Measurements from ENCODE around the gene SPARC. TPM values are rescaled to one million over a fixed set of nuclear protein-coding genes. Genes with fewer than 3 reads are reported as not detected.

Gene SPARC
- total RNA-seq, 4 donors from 2014 or later: 47.6 to 177 (median 68.6) TPM

DNA sequence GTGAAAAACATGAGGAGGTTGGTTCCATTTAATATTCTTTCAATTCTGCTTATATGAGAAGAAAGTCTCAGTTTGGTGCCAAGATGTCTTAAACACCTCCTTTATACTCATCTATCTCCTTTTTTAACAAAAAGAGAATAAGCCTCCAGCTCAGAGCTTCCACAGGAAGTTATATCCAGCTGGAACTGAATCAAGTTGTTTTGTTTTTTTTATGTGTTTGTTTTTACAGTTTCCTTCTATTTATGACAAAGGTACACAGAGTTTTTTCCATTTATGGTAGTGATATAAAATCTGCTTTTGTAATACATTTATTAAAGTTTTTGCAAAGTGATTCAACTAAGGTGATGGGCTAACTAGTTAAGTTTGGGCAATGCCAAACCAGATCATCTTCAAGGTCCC, 10.4 kb downstream of the SPARC start:
- Histone ChIP-seq H3K36me3 (no peaks in the 10 kb centered on the region), H3K4me3 (no peak overlapping the region), H3K4me1 (peaks cover 0 to 38% (median 1%) of the 10 kb centered on the region in 4 donors), H3K9me3 (no peaks in the 10 kb centered on the region), H3K27ac (peak overlapping the region; percentile 27 to 78 (median 54)), H3K27me3 (no peaks in the 10 kb centered on the region)
- no peak for TF ChIP-seq CTCF (IDR thresholded peaks at IDR 0.05)
- no peak for TF ChIP-seq POLR2A (IDR thresholded peaks at IDR 0.05)
- DNase-seq: no peak

GRCh38 chr5:151675611-151676313, 11.0 kb downstream of the SPARC start:
- DNase-seq: no peak
- Histone ChIP-seq H3K9me3 (no peaks in the 10 kb centered on the region), H3K27me3 (no peaks in the 10 kb centered on the region), H3K4me3 (no peak overlapping the region), H3K27ac (peak overlapping the region; percentile 27 to 78 (median 54)), H3K4me1 (peaks cover 0 to 43% (median 1%) of the 10 kb centered on the region in 4 donors), H3K36me3 (no peaks in the 10 kb centered on the region)
- TF ChIP-seq CTCF (IDR thresholded peaks at IDR 0.05) (no peak), POLR2A (IDR thresholded peaks at IDR 0.05) (no peak)

DNA sequence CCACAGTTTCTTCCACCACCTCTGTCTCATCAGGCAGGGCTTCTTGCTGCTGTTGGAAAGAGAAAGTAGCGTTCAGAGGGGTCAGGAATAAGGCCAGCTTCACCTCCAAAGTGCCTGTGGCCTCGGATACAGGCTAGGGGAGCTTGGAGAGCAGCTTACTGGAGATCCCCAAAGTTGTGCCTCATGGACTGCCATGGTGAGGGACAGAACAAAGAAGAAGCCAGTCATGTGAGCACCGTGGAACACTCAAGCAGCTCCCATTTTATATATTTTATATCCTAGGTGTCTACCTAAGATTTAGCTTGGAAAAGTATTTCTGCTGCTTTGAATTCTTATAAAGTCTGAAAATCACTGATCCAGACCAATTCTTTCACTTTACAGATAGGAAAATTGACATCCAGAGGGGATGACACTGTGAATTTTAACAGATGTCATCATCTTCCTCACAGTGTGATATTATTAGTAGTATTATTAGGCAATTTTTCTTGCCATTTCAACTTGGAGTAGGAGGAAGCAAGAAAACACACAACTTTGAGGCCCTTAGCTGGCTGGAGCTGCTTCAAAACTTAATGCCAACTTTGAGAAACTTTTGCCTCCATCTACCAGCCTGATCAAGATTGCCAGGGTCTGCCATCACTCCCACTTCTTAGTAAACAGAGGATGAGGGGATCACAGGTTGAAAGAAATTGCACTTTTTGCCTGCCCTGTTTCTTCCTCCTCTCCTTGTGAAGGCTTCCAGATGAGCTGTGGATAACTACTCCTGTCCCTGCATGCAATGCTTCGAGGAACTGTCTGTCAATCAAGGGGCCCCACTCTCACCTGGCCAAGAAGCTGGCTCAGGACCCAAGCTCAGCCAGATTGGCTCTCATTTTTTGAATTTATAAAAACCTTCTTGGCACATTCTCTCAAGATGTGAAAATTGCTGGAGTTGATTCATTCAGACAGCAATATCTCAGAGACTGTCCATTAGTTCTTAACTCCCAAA, 11.8 kb downstream of the SPARC start:
- DNase-seq: no peak
- Histone ChIP-seq H3K4me1 (peaks cover 0 to 44% (median 1%) of the 10 kb centered on the region in 4 donors), H3K27me3 (no peaks in the 10 kb centered on the region), H3K27ac (peak overlapping the region; percentile 27 to 78 (median 54)), H3K36me3 (no peaks in the 10 kb centered on the region), H3K9me3 (no peaks in the 10 kb centered on the region), H3K4me3 (no peak overlapping the region)
- TF ChIP-seq CTCF (IDR thresholded peaks at IDR 0.05) (no peak), POLR2A (IDR thresholded peaks at IDR 0.05) (no peak)

GRCh38 chr5:151673421-151673820, 13.3 kb downstream of the SPARC start:
- no peak for DNase-seq
- H3K36me3 ChIP-seq: peaks cover 0 to 6% (median 0%) of the 10 kb centered on the region in 3 donors
- H3K27me3 ChIP-seq: no peaks in the 10 kb centered on the region
- no peak overlapping the region for H3K4me3 ChIP-seq
- TF ChIP-seq POLR2A (IDR thresholded peaks at IDR 0.05) (no peak), CTCF (IDR thresholded peaks at IDR 0.05) (no peak)
- H3K27ac ChIP-seq: peak overlapping the region in 1 of 4 donors; percentile 78
- H3K4me1 ChIP-seq: peaks cover 0 to 44% (median 1%) of the 10 kb centered on the region in 4 donors
- no peaks in the 10 kb centered on the region for H3K9me3 ChIP-seq

GRCh38 chr5:151672516-151672915, 14.2 kb downstream of the SPARC start:
- Histone ChIP-seq H3K27me3 (no peaks in the 10 kb centered on the region), H3K27ac (peak overlapping the region in 3 of 4 donors; percentile 10 to 78 (median 62)), H3K4me3 (no peak overlapping the region), H3K9me3 (no peaks in the 10 kb centered on the region), H3K4me1 (peaks cover 0 to 38% (median 1%) of the 10 kb centered on the region in 4 donors), H3K36me3 (peaks cover 0 to 10% (median 0%) of the 10 kb centered on the region in 3 donors)
- TF ChIP-seq CTCF (IDR thresholded peaks at IDR 0.05): no peak
- no peak for TF ChIP-seq POLR2A (IDR thresholded peaks at IDR 0.05)
- DNase-seq: no peak

Measured in Peyer's patch (tissue), 4 donors.